Mesenchymal stem cell (in vitro differentiated cells and primary cell): ENCODE data around the gene AMOT.

Experiments
- DNase-seq: peaks from one replicate; pipeline ENCODE4 v3.0.0-alpha.2; 2013
- H2AFZ ChIP-seq: one replicate; pipeline ENCODE4 v1.6.1; 2013; ENCODE audit warnings: low read depth, mild to moderate bottlenecking, control low read depth, inconsistent platforms, low read length, moderate library complexity
- H2AK5ac ChIP-seq: 2 replicates; pipeline ENCODE4 v1.6.1; 2013; ENCODE audit warnings: low read length, moderate library complexity, mild to moderate bottlenecking, inconsistent platforms; ENCODE audit not compliant: severe bottlenecking
- H2BK120ac ChIP-seq: one replicate; pipeline ENCODE4 v1.6.1; 2013; ENCODE audit warnings: low read depth, mild to moderate bottlenecking, inconsistent platforms, low read length, moderate library complexity
- H2BK12ac ChIP-seq, 2 experiments: one replicate each; pipeline ENCODE4 v1.6.1; 2013; ENCODE audit warnings: inconsistent platforms in 2 of 2, low read length in 2 of 2, mild to moderate bottlenecking in 2 of 2, moderate library complexity in 2 of 2, control low read depth in 1 of 2
- H2BK15ac ChIP-seq: one replicate; pipeline ENCODE4 v1.6.1; 2013; ENCODE audit warnings: mild to moderate bottlenecking, low read depth, inconsistent platforms; ENCODE audit not compliant: poor library complexity, severe bottlenecking
- H2BK5ac ChIP-seq: 2 replicates; pipeline ENCODE4 v1.6.1; 2013; ENCODE audit warnings: low read depth, mild to moderate bottlenecking, low read length, control low read depth, inconsistent platforms; ENCODE audit not compliant: poor library complexity, severe bottlenecking
- H3K14ac ChIP-seq, 2 experiments: one replicate each; pipeline ENCODE4 v1.6.1; 2013; ENCODE audit warnings: inconsistent platforms in 2 of 2, low read length in 2 of 2, control low read depth in 1 of 2, mild to moderate bottlenecking in 1 of 2, moderate library complexity in 1 of 2
- H3K18ac ChIP-seq, 2 experiments: one replicate each; pipeline ENCODE4 v1.6.1; 2013; ENCODE audit warnings: inconsistent platforms in 2 of 2, low read length in 2 of 2, control low read depth in 1 of 2, low read depth in 1 of 2, mild to moderate bottlenecking in 1 of 2
- H3K23ac ChIP-seq, 2 experiments: one replicate each; pipeline ENCODE4 v1.6.1; 2013; ENCODE audit warnings: inconsistent platforms in 2 of 2, low read length in 2 of 2, mild to moderate bottlenecking in 2 of 2, moderate library complexity in 2 of 2, control low read depth in 1 of 2
- H3K27ac ChIP-seq: 2 replicates; pipeline ENCODE4 v1.5.1; 2013; ENCODE audit warnings: mild to moderate bottlenecking, moderate library complexity, low read length, control low read depth, inconsistent platforms; ENCODE audit not compliant: poor library complexity, severe bottlenecking
- H3K27me3 ChIP-seq, 2 experiments: 2 replicates each; pipeline versions ENCODE4 v1.6.1 to v1.7.0; 2013; ENCODE audit warnings: low read length in 2 of 2, mild to moderate bottlenecking in 2 of 2, moderate library complexity in 2 of 2, control low read depth in 1 of 2, inconsistent platforms in 1 of 2; ENCODE audit not compliant: control insufficient read depth in 1 of 2, insufficient read depth in 1 of 2
- H3K36me3 ChIP-seq, 2 experiments: 2 replicates each; pipeline versions ENCODE4 v1.6.1 to v1.7.0; 2013; ENCODE audit warnings: low read length in 2 of 2, control low read depth in 1 of 2, inconsistent platforms in 1 of 2, low read depth in 1 of 2, mild to moderate bottlenecking in 1 of 2; ENCODE audit not compliant: insufficient read depth in 2 of 2, control insufficient read depth in 1 of 2
- H3K4ac ChIP-seq, 2 experiments: one replicate each; pipeline ENCODE4 v1.6.1; 2013; ENCODE audit warnings: inconsistent platforms in 2 of 2, low read length in 2 of 2, mild to moderate bottlenecking in 2 of 2, moderate library complexity in 2 of 2, control low read depth in 1 of 2, low read depth in 1 of 2
- H3K4me1 ChIP-seq: 2 replicates; pipeline ENCODE4 v1.6.1; 2013; ENCODE audit warnings: low read depth, low read length, control low read depth; ENCODE audit not compliant: control insufficient read depth, insufficient read depth
- H3K4me2 ChIP-seq: 2 replicates; pipeline ENCODE4 v1.6.1; 2013; ENCODE audit warnings: low read length, mild to moderate bottlenecking, inconsistent platforms; ENCODE audit not compliant: poor library complexity, severe bottlenecking
- H3K4me3 ChIP-seq, 2 experiments: 2 replicates each; pipeline versions ENCODE4 v1.5.1 to v1.7.0; 2013; ENCODE audit warnings: low read length in 2 of 2, mild to moderate bottlenecking in 2 of 2, control low read depth in 1 of 2, low read depth in 1 of 2; ENCODE audit not compliant: insufficient read depth in 1 of 2
- H3K79me1 ChIP-seq: replicated peaks from 2 replicates; pipeline ENCODE4 v1.6.1; 2013; ENCODE audit warnings: mild to moderate bottlenecking, control low read depth, low read length, inconsistent platforms; ENCODE audit not compliant: poor library complexity, severe bottlenecking
- H3K9ac ChIP-seq: 2 replicates; pipeline ENCODE4 v1.7.0; 2013; ENCODE audit warnings: mild to moderate bottlenecking, low read length, moderate library complexity
- H3K9me3 ChIP-seq: 2 replicates; pipeline ENCODE4 v1.7.0; 2013; ENCODE audit warnings: mild to moderate bottlenecking, low read length; ENCODE audit not compliant: control insufficient read depth
- H4K8ac ChIP-seq: one replicate; pipeline ENCODE4 v1.6.1; 2013; ENCODE audit warnings: inconsistent platforms, mild to moderate bottlenecking, low read length, moderate library complexity
- H4K91ac ChIP-seq: one replicate; pipeline ENCODE4 v1.6.1; 2013; ENCODE audit warnings: mild to moderate bottlenecking, low read length, inconsistent platforms
- WGBS: methylation state at CpG from one replicate; pipeline ENCODE4 v1.1.7; 2013; ENCODE audit warnings: mixed read lengths; 5-methylcytosine and 5-hydroxymethylcytosine counted together

Gene AMOT

GRCh38 chrX:112818114-112819007 lies 22.3 kb downstream of the AMOT start:
- Histone ChIP-seq H3K18ac (peak overlapping the region in 1 of 2 experiments; percentile 82), H2AFZ (no peak overlapping the region), H3K4ac (peak overlapping the region in 1 of 2 experiments; percentile 69), H3K14ac (peak overlapping the region in 1 of 2 experiments; percentile 79), H3K27me3 (peaks cover 0 to 66% of the 10 kb centered on the region in 2 experiments), H3K4me2 (peak overlapping the region; percentile 35), H2BK5ac (no peak overlapping the region), H2BK15ac (no peak overlapping the region), H4K8ac (no peak overlapping the region), H3K27ac (peak overlapping the region; percentile 81), H3K9me3 (no peaks in the 10 kb centered on the region), H3K79me1 (peaks cover 2% of the 10 kb centered on the region), H3K4me1 (peaks cover 9% of the 10 kb centered on the region), H3K9ac (no peak overlapping the region), H4K91ac (no peak overlapping the region), H3K23ac (no peak overlapping the region), H2BK120ac (no peak overlapping the region), H2BK12ac (no peak overlapping the region), H3K4me3 (peak overlapping the region in 1 of 2 experiments; percentile 20), H2AK5ac (peak overlapping the region; percentile 73), H3K36me3 (peaks cover 0 to 16% of the 10 kb centered on the region in 2 experiments)
- no peak for DNase-seq
- WGBS, result 59% methylated on average over 5 of the region's 11 CpGs

- DNase-seq, result no peak
- H3K36me3 ChIP-seq, result peaks cover 0 to 8% of the 10 kb centered on the region in 2 experiments
- no peak overlapping the region for H2AK5ac ChIP-seq
- H3K4me1 ChIP-seq, result peaks cover 9% of the 10 kb centered on the region
- H2BK5ac ChIP-seq, result no peak overlapping the region
- H2BK120ac ChIP-seq, result no peak overlapping the region
- no peaks in the 10 kb centered on the region for H3K9me3 ChIP-seq
- no peak overlapping the region for H2AFZ ChIP-seq
- H2BK12ac ChIP-seq, result no peak overlapping the region
- no peak overlapping the region for H2BK15ac ChIP-seq
- peaks cover 2% of the 10 kb centered on the region for H3K79me1 ChIP-seq
- H3K4me2 ChIP-seq, result no peak overlapping the region
- H4K91ac ChIP-seq, result no peak overlapping the region
- H3K27me3 ChIP-seq, result peaks cover 0 to 65% of the 10 kb centered on the region in 2 experiments
- no peak overlapping the region for H3K27ac ChIP-seq
- H3K9ac ChIP-seq, result no peak overlapping the region
- no peak overlapping the region for H3K4me3 ChIP-seq
- H4K8ac ChIP-seq, result no peak overlapping the region
- WGBS, result no CpG with 5 or more reads among the region's 2 CpGs
- H3K18ac ChIP-seq, result no peak overlapping the region
- H3K14ac ChIP-seq, result no peak overlapping the region
- H3K4ac ChIP-seq, result no peak overlapping the region
- H3K23ac ChIP-seq, result no peak overlapping the region
These were observed 23.7 kb downstream of the AMOT start for GRCh38 chrX:112816908-112817307.

GRCh38 chrX:112814496-112814895 lies 26.1 kb downstream of the AMOT start:
- H3K9ac ChIP-seq, result no peak overlapping the region
- H2BK120ac ChIP-seq, result no peak overlapping the region
- no peak overlapping the region for H3K18ac ChIP-seq
- H3K4me3 ChIP-seq, result no peak overlapping the region
- no peak overlapping the region for H3K4me2 ChIP-seq
- no peak for DNase-seq
- peaks cover 0 to 52% of the 10 kb centered on the region in 2 experiments for H3K27me3 ChIP-seq
- no peak overlapping the region for H3K27ac ChIP-seq
- no peak overlapping the region for H2BK12ac ChIP-seq
- no peak overlapping the region for H3K4ac ChIP-seq
- peaks cover 14% of the 10 kb centered on the region for H3K4me1 ChIP-seq
- peaks cover 2% of the 10 kb centered on the region for H3K79me1 ChIP-seq
- H3K14ac ChIP-seq, result no peak overlapping the region
- H2BK5ac ChIP-seq, result no peak overlapping the region
- no CpG with 5 or more reads among the region's 2 CpGs for WGBS
- no peak overlapping the region for H2AK5ac ChIP-seq
- H4K91ac ChIP-seq, result no peak overlapping the region
- peaks cover 0 to 8% of the 10 kb centered on the region in 2 experiments for H3K36me3 ChIP-seq
- H2BK15ac ChIP-seq, result no peak overlapping the region
- no peak overlapping the region for H2AFZ ChIP-seq
- H3K9me3 ChIP-seq, result no peaks in the 10 kb centered on the region
- no peak overlapping the region for H3K23ac ChIP-seq
- no peak overlapping the region for H4K8ac ChIP-seq

- no peak for DNase-seq
- H3K36me3 ChIP-seq, result peaks cover 0 to 8% of the 10 kb centered on the region in 2 experiments
- H2BK15ac ChIP-seq, result no peak overlapping the region
- H3K14ac ChIP-seq, result no peak overlapping the region
- no peak overlapping the region for H3K18ac ChIP-seq
- no peak overlapping the region for H3K4me3 ChIP-seq
- H3K79me1 ChIP-seq, result peaks cover 2% of the 10 kb centered on the region
- H2BK120ac ChIP-seq, result no peak overlapping the region
- no peak overlapping the region for H3K27ac ChIP-seq
- H3K9me3 ChIP-seq, result no peaks in the 10 kb centered on the region
- 98% methylated on average over 4 of the region's 4 CpGs for WGBS
- no peak overlapping the region for H4K8ac ChIP-seq
- H2BK12ac ChIP-seq, result no peak overlapping the region
- no peak overlapping the region for H2BK5ac ChIP-seq
- no peak overlapping the region for H3K23ac ChIP-seq
- no peak overlapping the region for H2AFZ ChIP-seq
- no peak overlapping the region for H4K91ac ChIP-seq
- peaks cover 0 to 60% of the 10 kb centered on the region in 2 experiments for H3K27me3 ChIP-seq
- no peak overlapping the region for H3K4ac ChIP-seq
- no peak overlapping the region for H3K4me2 ChIP-seq
- H2AK5ac ChIP-seq, result no peak overlapping the region
- H3K9ac ChIP-seq, result no peak overlapping the region
- peaks cover 4% of the 10 kb centered on the region for H3K4me1 ChIP-seq
These were observed 27.9 kb downstream of the AMOT start for GRCh38 chrX:112812741-112813140.
